Measurements from ENCODE around the gene ABHD5. TPM values are rescaled to one million over a fixed set of nuclear protein-coding genes. Genes with fewer than 3 reads are reported as not detected.
"Not testable (repeated sequence)": the region's sequence is repeated elsewhere in the genome, so short reads cannot be mapped to it uniquely, and the experiment has no call there.

ABHD5 gene
- total RNA-seq, 2 experiments from 2014 or later: 9.2 to 10.5 TPM

- ATAC-seq (ENCODE audit: low read depth): no peak
- H3K36me3 Mint-ChIP-seq: peaks cover 2% of the 10 kb centered on the region
- no peak for DNase-seq
- no peaks in the 10 kb centered on the region for H3K4me1 Mint-ChIP-seq
- no peak overlapping the region for H3K4me3 Mint-ChIP-seq
- H3K9me3 Mint-ChIP-seq: peaks cover 1% of the 10 kb centered on the region
- POLR2A ChIA-PET: no interaction called here
- no peak overlapping the region for H3K27ac Mint-ChIP-seq
- H3K27me3 Mint-ChIP-seq: no peaks in the 10 kb centered on the region
Observed at GRCh38 chr3:43674345-43675085, 16.2 kb upstream of the ABHD5 start.

GRCh38 chr3:43675593-43675992 is 15.1 kb upstream of the ABHD5 start:
- no peak for DNase-seq
- H3K36me3 Mint-ChIP-seq: peaks cover 2% of the 10 kb centered on the region
- no peak overlapping the region for H3K27ac Mint-ChIP-seq
- POLR2A ChIA-PET: no interaction called here
- ATAC-seq (ENCODE audit: low read depth): no peak
- H3K4me3 Mint-ChIP-seq: no peak overlapping the region
- H3K9me3 Mint-ChIP-seq: peaks cover 4% of the 10 kb centered on the region
- no peaks in the 10 kb centered on the region for H3K27me3 Mint-ChIP-seq
- no peaks in the 10 kb centered on the region for H3K4me1 Mint-ChIP-seq

GRCh38 chr3:43676441-43676840 is 14.3 kb upstream of the ABHD5 start:
- POLR2A ChIA-PET: no interaction called here
- H3K27ac Mint-ChIP-seq: no peak overlapping the region

GRCh38 chr3:43678375-43678774 is 12.4 kb upstream of the ABHD5 start:
- POLR2A ChIA-PET; DNase-seq; H3K9me3 Mint-ChIP-seq; H3K4me1 Mint-ChIP-seq; ATAC-seq (ENCODE audit: low read depth); H3K27ac Mint-ChIP-seq; H3K4me3 Mint-ChIP-seq; H3K27me3 Mint-ChIP-seq; H3K36me3 Mint-ChIP-seq: not testable (repeated sequence)

More at GRCh38 chr3:43676441-43676840, 14.3 kb upstream of the ABHD5 start:
- ATAC-seq (ENCODE audit: low read depth): no peak
- Mint-ChIP-seq H3K4me1 (no peaks in the 10 kb centered on the region), H3K9me3 (peaks cover 4% of the 10 kb centered on the region), H3K27me3 (no peaks in the 10 kb centered on the region), H3K4me3 (no peak overlapping the region), H3K36me3 (peaks cover 2% of the 10 kb centered on the region)
- no peak for DNase-seq

GRCh38 chr3:43678887-43679449 is 11.8 kb upstream of the ABHD5 start:
- H3K4me3 Mint-ChIP-seq; H3K27me3 Mint-ChIP-seq; H3K4me1 Mint-ChIP-seq; H3K9me3 Mint-ChIP-seq; H3K27ac Mint-ChIP-seq; POLR2A ChIA-PET; H3K36me3 Mint-ChIP-seq; ATAC-seq (ENCODE audit: low read depth); DNase-seq: not testable (repeated sequence)

- H3K27me3 Mint-ChIP-seq; H3K4me1 Mint-ChIP-seq; H3K36me3 Mint-ChIP-seq; DNase-seq; H3K4me3 Mint-ChIP-seq; ATAC-seq (ENCODE audit: low read depth); H3K27ac Mint-ChIP-seq; H3K9me3 Mint-ChIP-seq; POLR2A ChIA-PET: not testable (repeated sequence)
Observed at GRCh38 chr3:43680857-43681256, 9.9 kb upstream of the ABHD5 start.

- Mint-ChIP-seq H3K4me1 (peaks cover 2% of the 10 kb centered on the region), H3K27ac (no peak overlapping the region), H3K36me3 (no peaks in the 10 kb centered on the region), H3K4me3 (no peak overlapping the region), H3K27me3 (peaks cover 3% of the 10 kb centered on the region), H3K9me3 (peaks cover 5% of the 10 kb centered on the region)
- DNase-seq: no peak
- POLR2A ChIA-PET: no interaction called here
- ATAC-seq (ENCODE audit: low read depth): no peak
Observed at GRCh38 chr3:43684944-43685343, 5.8 kb upstream of the ABHD5 start.

GRCh38 chr3:43685921-43686320 is 4.8 kb upstream of the ABHD5 start:
- H3K27ac Mint-ChIP-seq: no peak overlapping the region
- ATAC-seq (ENCODE audit: low read depth) (no peak), DNase-seq (no peak)
- H3K4me1 Mint-ChIP-seq: peaks cover 7% of the 10 kb centered on the region
- peaks cover 3% of the 10 kb centered on the region for H3K27me3 Mint-ChIP-seq
- peaks cover 3% of the 10 kb centered on the region for H3K9me3 Mint-ChIP-seq
- POLR2A ChIA-PET: no interaction called here
- no peak overlapping the region for H3K4me3 Mint-ChIP-seq
- H3K36me3 Mint-ChIP-seq: no peaks in the 10 kb centered on the region

- ATAC-seq (ENCODE audit: low read depth) (no peak), DNase-seq (no peak)
- Mint-ChIP-seq H3K27ac (no peak overlapping the region), H3K4me3 (no peak overlapping the region), H3K36me3 (no peaks in the 10 kb centered on the region), H3K27me3 (peaks cover 3% of the 10 kb centered on the region), H3K4me1 (peaks cover 7% of the 10 kb centered on the region), H3K9me3 (peaks cover 3% of the 10 kb centered on the region)
- POLR2A ChIA-PET: no interaction called here
Observed at GRCh38 chr3:43686333-43686699, 4.4 kb upstream of the ABHD5 start.

GRCh38 chr3:43686700-43687498 is 3.8 kb upstream of the ABHD5 start:
- H3K4me3 Mint-ChIP-seq: no peak overlapping the region
- no peaks in the 10 kb centered on the region for H3K36me3 Mint-ChIP-seq
- no peak for DNase-seq
- no peak overlapping the region for H3K27ac Mint-ChIP-seq
- peaks cover 9% of the 10 kb centered on the region for H3K4me1 Mint-ChIP-seq
- H3K27me3 Mint-ChIP-seq: peaks cover 3% of the 10 kb centered on the region
- POLR2A ChIA-PET: no interaction called here
- ATAC-seq (ENCODE audit: low read depth): no peak
- H3K9me3 Mint-ChIP-seq: peaks cover 3% of the 10 kb centered on the region

- Mint-ChIP-seq H3K27me3 (peaks cover 3% of the 10 kb centered on the region), H3K9me3 (peaks cover 3% of the 10 kb centered on the region), H3K36me3 (no peaks in the 10 kb centered on the region), H3K4me3 (no peak overlapping the region), H3K27ac (no peak overlapping the region), H3K4me1 (peaks cover 13% of the 10 kb centered on the region)
- POLR2A ChIA-PET: no interaction called here
- ATAC-seq (ENCODE audit: low read depth) (no peak), DNase-seq (no peak)
Observed at GRCh38 chr3:43687499-43687811, 3.3 kb upstream of the ABHD5 start.

- no peak overlapping the region for H3K27ac Mint-ChIP-seq
- peaks cover 18% of the 10 kb centered on the region for H3K4me1 Mint-ChIP-seq
- POLR2A ChIA-PET: no interaction called here
- peaks cover 2% of the 10 kb centered on the region for H3K36me3 Mint-ChIP-seq
- H3K27me3 Mint-ChIP-seq: peaks cover 3% of the 10 kb centered on the region
- no peak for ATAC-seq (ENCODE audit: low read depth)
- DNase-seq: no peak
- H3K9me3 Mint-ChIP-seq: peaks cover 1% of the 10 kb centered on the region
- no peak overlapping the region for H3K4me3 Mint-ChIP-seq
Observed at GRCh38 chr3:43688245-43688650, 2.5 kb upstream of the ABHD5 start.

GRCh38 chr3:43689166-43689565 is 1.6 kb upstream of the ABHD5 start:
- peaks cover under 1% of the 10 kb centered on the region for H3K27me3 Mint-ChIP-seq
- ATAC-seq (ENCODE audit: low read depth) (no peak), DNase-seq (no peak)
- H3K27ac Mint-ChIP-seq: no peak overlapping the region
- H3K9me3 Mint-ChIP-seq: no peaks in the 10 kb centered on the region
- H3K4me3 Mint-ChIP-seq: no peak overlapping the region
- POLR2A ChIA-PET: interaction anchor here (0.9 kb wide), 1 partner anchor 67 kb away, joined by 3 read pairs; the partner anchor contains the start of gene ANO10
- H3K36me3 Mint-ChIP-seq: peaks cover 2% of the 10 kb centered on the region
- peaks cover 20% of the 10 kb centered on the region for H3K4me1 Mint-ChIP-seq

Data from activated naive CD8-positive, alpha-beta T cell treated with anti-CD3 and anti-CD28 coated beads, Interleukin-2, amount 10 ng/mL, durations not matched to agents 7 days and 5 days (primary cell).